KG1 (cell line): ENCODE results near the gene SHLD1.
"Not testable (repeated sequence)": the region's sequence is repeated elsewhere in the genome, so short reads cannot be mapped to it uniquely, and the experiment has no call there.

ENCODE experiments used
- DNase-seq: peaks from one replicate; lab custom pipeline; 2025; lab: John Stamatoyannopoulos, UW

SHLD1 gene

GRCh38 chr20:5749952-5750779, at the start of gene SHLD1:
TSS of gene SHLD1 (plus strand) at chr20:5750401. CDS start at chr20:5772866, 22,465 bp downstream.
- peak; percentile 78 for DNase-seq

- not testable (repeated sequence) for DNase-seq
These were observed 47.9 kb upstream of the SHLD1 start for GRCh38 chr20:5702339-5702738.

GRCh38 chr20:5703681-5704101, 46.5 kb upstream of the SHLD1 start:
- DNase-seq, result no peak

GRCh38 chr20:5705827-5706226, 44.4 kb upstream of the SHLD1 start:
- no peak for DNase-seq

- no peak for DNase-seq
These were observed 43.4 kb upstream of the SHLD1 start for GRCh38 chr20:5706797-5707196.

GRCh38 chr20:5710551-5710950, 39.6 kb upstream of the SHLD1 start:
- DNase-seq, result no peak

- peak; percentile 19 for DNase-seq
These were observed 35.8 kb upstream of the SHLD1 start for GRCh38 chr20:5714261-5715041.

- DNase-seq, result no peak
These were observed 34.9 kb upstream of the SHLD1 start for GRCh38 chr20:5715071-5715841.

- DNase-seq, result no peak
These were observed 33.2 kb upstream of the SHLD1 start for GRCh38 chr20:5716953-5717352.

- no peak for DNase-seq
These were observed 31.2 kb upstream of the SHLD1 start for GRCh38 chr20:5718896-5719595.

- no peak for DNase-seq
These were observed 30.3 kb upstream of the SHLD1 start for GRCh38 chr20:5719861-5720403.

GRCh38 chr20:5720696-5721095, 29.5 kb upstream of the SHLD1 start:
- no peak for DNase-seq

- not testable (repeated sequence) for DNase-seq
These were observed 28.8 kb upstream of the SHLD1 start for GRCh38 chr20:5721356-5721755.

- no peak for DNase-seq
These were observed 27.3 kb upstream of the SHLD1 start for GRCh38 chr20:5722927-5723326.

- not testable (repeated sequence) for DNase-seq
These were observed 25.1 kb upstream of the SHLD1 start for GRCh38 chr20:5725183-5725463.

- no peak for DNase-seq
These were observed 23.1 kb upstream of the SHLD1 start for GRCh38 chr20:5727018-5727515.

- DNase-seq, result no peak
These were observed 20.9 kb upstream of the SHLD1 start for GRCh38 chr20:5729348-5729747.

GRCh38 chr20:5730131-5730530, 20.1 kb upstream of the SHLD1 start:
- no peak for DNase-seq

- DNase-seq, result no peak
These were observed 18.3 kb upstream of the SHLD1 start for GRCh38 chr20:5731753-5732366.

GRCh38 chr20:5734602-5735001, 15.6 kb upstream of the SHLD1 start:
- DNase-seq, result no peak
